K562 treated with DMSO at 1 percent for 4 hours (cell line): ENCODE measurements around the gene TUFT1. TPM values are rescaled to one million over a fixed set of nuclear protein-coding genes. Genes with fewer than 3 reads are reported as not detected.

Experiments
- total RNA-seq: library from RNA; unstranded; fragments of 300-600 nt; gene quantifications from 2 replicates; pipeline ENCODE4 v1.2.3, GENCODE V29; 2022; ENCODE audit not compliant: insufficient read depth

Gene TUFT1
- 7.3 and 7.4 TPM in 2 replicates for total RNA-seq

GRCh38 chr1:151540021-151540981, at the start of gene TUFT1:
TUFT1 (plus strand) TSS chr1:151540309; CDS start chr1:151540367, 58 bp downstream.

DNA sequence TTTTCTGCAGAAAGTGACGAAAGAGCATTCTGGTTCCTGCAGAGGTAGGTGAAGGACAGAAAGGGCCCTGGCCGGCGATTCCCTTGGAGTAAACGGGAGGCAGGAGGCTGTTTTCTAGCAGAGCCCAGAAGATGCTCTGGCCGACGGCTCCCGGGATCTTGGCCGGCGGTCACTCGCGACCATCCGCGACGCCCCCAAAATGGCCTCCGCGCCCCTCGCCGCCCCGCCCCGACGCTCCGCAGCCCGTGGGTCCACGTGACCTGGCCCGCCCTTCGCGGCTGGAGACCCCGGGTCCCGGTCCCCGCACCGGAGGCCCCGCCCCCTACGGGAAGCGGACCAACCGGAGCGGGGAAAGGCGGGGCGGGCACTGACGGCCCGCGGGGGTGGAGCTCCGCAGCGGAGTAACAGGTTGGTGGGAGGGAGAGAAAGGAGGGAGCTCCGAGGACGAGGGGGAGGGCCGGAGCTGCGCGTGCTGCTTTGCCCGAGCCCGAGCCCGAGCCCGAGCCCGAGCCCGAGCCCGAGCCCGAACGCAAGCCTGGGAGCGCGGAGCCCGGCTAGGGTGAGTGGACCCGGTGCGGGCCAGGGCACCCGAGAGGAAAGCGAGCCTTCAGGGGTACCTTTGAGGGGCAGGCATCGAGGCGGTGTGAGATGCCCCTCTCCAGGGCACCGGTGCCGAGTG, 29.0 kb upstream of the TUFT1 start, which contains the start of gene CGN:
Gene CGN (plus strand): TSS at position 431 of the 679 bp plus-strand sequence. CDS start 7,133 bp downstream, outside the sequence.

DNA sequence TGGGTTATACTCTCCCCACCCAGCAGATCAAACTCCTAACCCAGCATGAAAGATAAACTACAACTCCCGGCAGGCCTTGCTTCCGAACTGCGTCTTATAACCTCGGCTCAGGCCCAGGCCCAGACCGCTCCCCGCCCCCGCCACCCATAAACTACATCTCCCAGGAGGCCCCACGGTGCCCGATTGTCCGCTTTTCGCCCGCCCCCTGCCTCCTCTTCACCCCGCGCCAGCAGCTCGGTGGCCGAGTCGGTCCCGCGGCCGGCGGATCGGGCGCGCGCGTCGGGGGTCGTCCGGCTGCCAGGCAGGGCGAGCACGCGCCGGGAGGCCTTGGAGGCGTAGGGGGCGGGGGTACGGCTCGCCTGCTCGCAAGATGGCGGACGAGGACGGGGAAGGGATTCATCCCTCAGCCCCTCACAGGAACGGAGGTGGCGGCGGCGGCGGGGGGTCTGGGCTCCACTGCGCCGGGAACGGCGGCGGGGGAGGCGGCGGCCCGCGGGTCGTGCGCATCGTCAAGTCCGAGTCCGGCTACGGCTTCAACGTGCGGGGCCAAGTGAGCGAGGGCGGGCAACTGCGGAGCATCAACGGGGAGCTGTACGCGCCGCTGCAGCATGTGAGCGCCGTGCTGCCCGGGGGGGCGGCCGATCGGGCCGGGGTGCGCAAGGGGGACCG, 71.9 kb downstream of the TUFT1 start, which contains the start of gene SNX27:
Gene SNX27 (plus strand): TSS at position 219 of the 669 bp plus-strand sequence. CDS start 152 bp downstream, at position 371.

Other genes with a start within 250 kb of the TUFT1 start
- gene PI4KB, start 212.9 kb upstream of the TUFT1 start, total RNA-seq: 45.5 and 52.6 TPM in 2 replicates
- 16.9 TPM in 2 replicates for gene RFX5, start 193.1 kb upstream of the TUFT1 start, total RNA-seq
- 38.9 and 48.8 TPM in 2 replicates for gene SELENBP1, start 167.6 kb upstream of the TUFT1 start, total RNA-seq
- gene PSMB4, start 140.7 kb upstream of the TUFT1 start, total RNA-seq: 440 and 455 TPM in 2 replicates
- 16.4 and 20.7 TPM in 2 replicates for gene POGZ, start 80.8 kb upstream of the TUFT1 start, total RNA-seq
- not detected in 2 replicates for gene CGN, start 28.9 kb upstream of the TUFT1 start, total RNA-seq
- gene SNX27, start 71.7 kb downstream of the TUFT1 start, total RNA-seq: 3.8 and 4.0 TPM in 2 replicates
- gene CELF3, start 176.5 kb downstream of the TUFT1 start, total RNA-seq: not detected in 2 replicates
- not detected in 2 replicates for gene RIIAD1, start 181.2 kb downstream of the TUFT1 start, total RNA-seq
- 77.1 and 79.2 TPM in 2 replicates for gene MRPL9, start 223.2 kb downstream of the TUFT1 start, total RNA-seq